Measurements from ENCODE around the gene RNF44. TPM values are rescaled to one million over a fixed set of nuclear protein-coding genes. Genes with fewer than 3 reads are reported as not detected.

Gene RNF44
- total RNA-seq, 5 donors from 2014 or later (not counting 1 experiment from before 2014, with no cell fraction given): 250 to 319 (median 294) TPM

DNA sequence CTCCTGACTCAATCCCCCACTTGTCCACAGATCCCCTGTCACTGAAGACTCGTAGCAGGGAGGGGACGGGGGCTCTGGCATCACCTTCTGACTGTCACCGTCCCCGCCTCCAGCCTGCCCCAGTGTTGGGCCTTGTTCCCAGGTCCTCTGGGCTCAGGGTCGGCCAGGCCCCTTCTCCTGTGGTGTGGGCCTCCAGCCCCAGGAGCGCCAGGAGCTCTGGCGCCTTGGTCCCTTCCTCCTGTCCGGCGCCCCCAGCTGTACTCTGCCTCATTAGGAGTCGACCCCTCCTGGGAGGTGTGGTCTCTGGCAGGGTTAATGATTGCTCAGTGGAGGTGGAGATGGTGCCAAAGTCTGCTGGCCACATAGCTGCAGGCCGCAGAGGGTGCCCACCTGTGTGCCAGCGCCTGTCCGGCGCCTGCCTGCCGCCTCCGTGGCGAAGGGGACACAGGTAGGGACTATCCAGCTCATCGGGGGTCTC is 11.8 kb upstream of the RNF44 start, which contains the start of gene CDHR2:
TSS of gene CDHR2 (plus strand) at position 376 of the 478 bp plus-strand sequence. CDS start 16,011 bp downstream, outside the sequence.
- peaks cover 47 to 72% (median 61%) of the 10 kb centered on the region in 3 donors for H3K4me1 Mint-ChIP-seq
- Histone ChIP-seq H3K4me1 (ENCODE audit: control insufficient read depth in 1 of 2, extremely low read depth in 1 of 2, insufficient read depth in 2 of 2, low read length in 2 of 2) (peaks cover 0 to 75% of the 10 kb centered on the region in 2 experiments), H3K9me3 (no peaks in the 10 kb centered on the region), H3K27ac (ENCODE audit: low read length) (peak within 1 kb of the TSS; percentile 66), H3K4me3 (ENCODE audit: control insufficient read depth in 1 of 2, extremely low read depth in 1 of 2, low read length in 1 of 2) (no peak within 1 kb of the TSS), H3K36me3 (ENCODE audit: control insufficient read depth in 2 of 2, extremely low read depth in 1 of 2, insufficient read depth in 1 of 2, low read length in 1 of 2) (no peaks in the 10 kb centered on the region), H3K27me3 (replicated peaks in 1 of 2; ENCODE audit: control insufficient read depth in 2 of 2, extremely low read depth in 1 of 2, insufficient read depth in 2 of 2, low read length in 1 of 2) (no peaks in the 10 kb centered on the region)
- peak within 1 kb of the TSS in 1 of 3 donors; percentile 59 for H3K4me3 Mint-ChIP-seq
- POLR2A ChIA-PET: no interaction called here
- no peaks in the 10 kb centered on the region for H3K9me3 Mint-ChIP-seq
- H3K36me3 Mint-ChIP-seq: no peaks in the 10 kb centered on the region
- DNase-seq (no peak), ATAC-seq (replicated peaks in 1 of 4) (no peak)
- CTCF ChIA-PET: no interaction called here
- 89% methylated on average over 16 of the region's 18 CpGs for WGBS (ENCODE audit: insufficient coverage)
- no peaks in the 10 kb centered on the region for H3K27me3 Mint-ChIP-seq
- H3K27ac Mint-ChIP-seq: peak within 1 kb of the TSS; percentile 80 to 91

GRCh38 chr5:176547802-176548201 is 10.6 kb upstream of the RNF44 start:
- H3K9me3 ChIP-seq: no peaks in the 10 kb centered on the region
- no peak overlapping the region for H3K4me3 Mint-ChIP-seq
- 33% methylated on average over 3 of the region's 8 CpGs for WGBS (ENCODE audit: insufficient coverage)
- DNase-seq (peak in 1 of 35 experiments; percentile 47), ATAC-seq (replicated peaks in 1 of 4) (peak in 1 of 4 experiments; percentile 11)
- peaks cover 0 to 77% of the 10 kb centered on the region in 2 experiments for H3K4me1 ChIP-seq (ENCODE audit: control insufficient read depth in 1 of 2, extremely low read depth in 1 of 2, insufficient read depth in 2 of 2, low read length in 2 of 2)
- ChIA-PET POLR2A (interaction anchor here in 1 of 2 donors (1.8 kb wide), 1 partner anchor 10 kb away, joined by 9 read pairs; the partner anchor contains the start of gene RNF44), CTCF (interaction anchor here in 1 of 2 donors (1.3 kb wide), 1 partner anchor 112 kb away, joined by 3 read pairs; no protein-coding TSS in a partner anchor)
- H3K27me3 Mint-ChIP-seq: no peaks in the 10 kb centered on the region
- H3K27me3 ChIP-seq (replicated peaks in 1 of 2; ENCODE audit: control insufficient read depth in 2 of 2, extremely low read depth in 1 of 2, insufficient read depth in 2 of 2, low read length in 1 of 2): no peaks in the 10 kb centered on the region
- H3K36me3 Mint-ChIP-seq: no peaks in the 10 kb centered on the region
- H3K9me3 Mint-ChIP-seq: no peaks in the 10 kb centered on the region
- peaks cover 40 to 65% (median 54%) of the 10 kb centered on the region in 3 donors for H3K4me1 Mint-ChIP-seq
- peak overlapping the region; percentile 66 for H3K27ac ChIP-seq (ENCODE audit: low read length)
- no peak overlapping the region for H3K4me3 ChIP-seq (ENCODE audit: control insufficient read depth in 1 of 2, extremely low read depth in 1 of 2, low read length in 1 of 2)
- no peaks in the 10 kb centered on the region for H3K36me3 ChIP-seq (ENCODE audit: control insufficient read depth in 2 of 2, extremely low read depth in 1 of 2, insufficient read depth in 1 of 2, low read length in 1 of 2)
- peak overlapping the region; percentile 80 to 91 for H3K27ac Mint-ChIP-seq

DNA sequence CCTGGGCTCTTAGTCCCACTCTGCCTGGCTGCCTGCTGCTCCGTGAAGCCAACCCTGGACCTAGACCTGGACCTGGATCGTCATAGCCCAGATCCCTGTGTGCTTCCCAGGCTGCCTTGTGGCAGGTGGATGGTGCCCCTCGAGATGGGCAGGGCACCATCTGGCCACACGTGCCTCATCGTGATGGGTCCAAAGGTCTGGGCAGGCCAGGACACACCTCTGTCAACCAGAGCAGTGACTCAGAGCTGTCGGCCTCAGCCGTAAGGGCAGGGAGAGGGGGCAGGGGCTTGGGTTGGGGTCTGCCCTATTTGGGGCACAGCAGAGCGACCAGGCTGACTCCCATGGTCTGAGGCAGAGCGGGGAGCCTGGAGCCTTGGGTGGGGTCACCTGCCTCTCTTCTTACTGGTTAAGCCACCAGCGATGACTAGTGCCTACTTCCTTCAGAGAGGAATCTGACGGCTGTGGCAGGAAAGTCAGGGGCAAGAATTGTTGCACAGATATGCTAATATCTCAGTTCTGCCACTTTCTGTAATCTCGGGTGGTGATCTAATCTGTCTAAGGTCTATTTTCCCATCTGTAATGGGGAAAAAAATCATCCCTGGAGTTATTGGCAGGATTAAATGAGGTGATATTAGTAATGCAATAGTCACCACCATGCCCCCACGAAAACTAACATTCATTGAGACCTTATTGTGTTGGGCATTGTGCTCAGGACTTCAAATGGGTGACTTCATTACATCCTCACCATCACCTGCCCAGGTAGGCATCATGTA is 8.7 kb upstream of the RNF44 start:
- Mint-ChIP-seq H3K4me3 (no peak overlapping the region), H3K27ac (peak overlapping the region; percentile 83 to 87), H3K4me1 (peaks cover 44 to 70% (median 60%) of the 10 kb centered on the region in 3 donors), H3K27me3 (no peaks in the 10 kb centered on the region), H3K9me3 (no peaks in the 10 kb centered on the region), H3K36me3 (no peaks in the 10 kb centered on the region)
- WGBS (ENCODE audit: insufficient coverage): 81% methylated on average over 7 of the region's 13 CpGs
- H3K4me1 ChIP-seq (ENCODE audit: control insufficient read depth in 1 of 2, extremely low read depth in 1 of 2, insufficient read depth in 2 of 2, low read length in 2 of 2): peaks cover 10 to 79% of the 10 kb centered on the region in 2 experiments
- ChIA-PET CTCF (no interaction called here), POLR2A (interaction anchor here in 1 of 2 donors (1.8 kb wide), 1 partner anchor 8 kb away, joined by 9 read pairs; the partner anchor contains the start of gene RNF44)
- H3K36me3 ChIP-seq (ENCODE audit: control insufficient read depth in 2 of 2, extremely low read depth in 1 of 2, insufficient read depth in 1 of 2, low read length in 1 of 2): no peaks in the 10 kb centered on the region
- no peak overlapping the region for H3K27ac ChIP-seq (ENCODE audit: low read length)
- H3K4me3 ChIP-seq (ENCODE audit: control insufficient read depth in 1 of 2, extremely low read depth in 1 of 2, low read length in 1 of 2): no peak overlapping the region
- no peaks in the 10 kb centered on the region for H3K27me3 ChIP-seq (replicated peaks in 1 of 2; ENCODE audit: control insufficient read depth in 2 of 2, extremely low read depth in 1 of 2, insufficient read depth in 2 of 2, low read length in 1 of 2)
- no peaks in the 10 kb centered on the region for H3K9me3 ChIP-seq
- no peak for ATAC-seq (replicated peaks in 1 of 4)
- DNase-seq: no peak

DNA sequence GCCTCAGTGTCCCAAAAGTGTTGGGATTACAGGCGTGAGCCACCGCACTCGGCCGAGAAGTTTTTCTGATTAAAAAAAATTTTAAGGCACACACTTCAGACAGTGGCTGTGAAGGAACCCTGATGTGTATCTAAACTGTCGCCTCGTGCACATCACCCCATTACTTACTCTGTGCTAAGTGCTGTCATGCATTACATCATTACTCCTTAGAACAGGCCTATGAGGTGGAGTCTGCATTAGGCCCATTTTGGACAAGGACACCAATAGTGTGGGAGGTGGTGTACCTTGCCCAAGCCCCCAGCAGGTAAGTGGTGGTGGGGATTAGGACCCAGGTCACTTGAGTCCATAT is 8.2 kb upstream of the RNF44 start:
- Mint-ChIP-seq H3K27ac (peak overlapping the region; percentile 83 to 87), H3K4me1 (peaks cover 48 to 70% (median 60%) of the 10 kb centered on the region in 3 donors), H3K9me3 (no peaks in the 10 kb centered on the region), H3K36me3 (no peaks in the 10 kb centered on the region), H3K4me3 (peak overlapping the region; percentile 14 to 91 (median 87)), H3K27me3 (no peaks in the 10 kb centered on the region)
- H3K4me1 ChIP-seq (ENCODE audit: control insufficient read depth in 1 of 2, extremely low read depth in 1 of 2, insufficient read depth in 2 of 2, low read length in 2 of 2): peaks cover 15 to 79% of the 10 kb centered on the region in 2 experiments
- ChIA-PET POLR2A (no interaction called here), CTCF (no interaction called here)
- DNase-seq (no peak), ATAC-seq (replicated peaks in 1 of 4) (no peak)
- no peak overlapping the region for H3K27ac ChIP-seq (ENCODE audit: low read length)
- 100% methylated on average over 2 of the region's 6 CpGs for WGBS (ENCODE audit: insufficient coverage)
- H3K36me3 ChIP-seq (ENCODE audit: control insufficient read depth in 2 of 2, extremely low read depth in 1 of 2, insufficient read depth in 1 of 2, low read length in 1 of 2): no peaks in the 10 kb centered on the region
- H3K4me3 ChIP-seq (ENCODE audit: control insufficient read depth in 1 of 2, extremely low read depth in 1 of 2, low read length in 1 of 2): no peak overlapping the region
- no peaks in the 10 kb centered on the region for H3K27me3 ChIP-seq (replicated peaks in 1 of 2; ENCODE audit: control insufficient read depth in 2 of 2, extremely low read depth in 1 of 2, insufficient read depth in 2 of 2, low read length in 1 of 2)
- no peaks in the 10 kb centered on the region for H3K9me3 ChIP-seq

GRCh38 chr5:176543428-176544182 is 6.4 kb upstream of the RNF44 start:
- Mint-ChIP-seq H3K36me3 (no peaks in the 10 kb centered on the region), H3K27me3 (no peaks in the 10 kb centered on the region), H3K9me3 (no peaks in the 10 kb centered on the region), H3K4me1 (peaks cover 65 to 75% (median 70%) of the 10 kb centered on the region in 3 donors), H3K4me3 (peak overlapping the region; percentile 87 to 91 (median 90)), H3K27ac (peak overlapping the region; percentile 97 to 98)
- WGBS (ENCODE audit: insufficient coverage): under 1% methylated on average over 50 of the region's 63 CpGs
- Histone ChIP-seq H3K4me1 (ENCODE audit: control insufficient read depth in 1 of 2, extremely low read depth in 1 of 2, insufficient read depth in 2 of 2, low read length in 2 of 2) (peaks cover 30 to 77% of the 10 kb centered on the region in 2 experiments), H3K27me3 (replicated peaks in 1 of 2; ENCODE audit: control insufficient read depth in 2 of 2, extremely low read depth in 1 of 2, insufficient read depth in 2 of 2, low read length in 1 of 2) (no peaks in the 10 kb centered on the region), H3K27ac (ENCODE audit: low read length) (peak overlapping the region; percentile 91), H3K4me3 (ENCODE audit: control insufficient read depth in 1 of 2, extremely low read depth in 1 of 2, low read length in 1 of 2) (peak overlapping the region; percentile 72 to 78), H3K36me3 (ENCODE audit: control insufficient read depth in 2 of 2, extremely low read depth in 1 of 2, insufficient read depth in 1 of 2, low read length in 1 of 2) (no peaks in the 10 kb centered on the region), H3K9me3 (no peaks in the 10 kb centered on the region)
- ATAC-seq (replicated peaks in 1 of 4) (peak; percentile 70 to 75 (median 74)), DNase-seq (peak; percentile 47 to 85 (median 61))
- POLR2A ChIA-PET: interaction anchor here (0.5 to 1.3 kb wide), 8 partner anchors 9 to 1017 kb away, joined by 3 to 9 read pairs (median 4); no protein-coding TSS in a partner anchor
- CTCF ChIA-PET: interaction anchor here (0.6 to 1.8 kb wide), 12 partner anchors 8 to 1592 kb away, joined by 3 to 11 read pairs (median 4); partner anchors contain the start of gene FAF2 (in 1 of the 2)

Data from T-cell (primary cell).